C4-2B (cell line): Measurements from ENCODE around the gene CYGB.

Experiments used
- ZFX ChIP-seq: fragments of 450-650 bp; IDR thresholded peaks from 2 replicates; pipeline ENCODE4 v1.6.1; 2017
- TF ChIP-seq, protein P1 (sequence below): fragments of 450-650 bp; conservative IDR thresholded peaks from 2 replicates; pipeline ENCODE4 v1.5.1; 2017; ENCODE audit warnings: mild to moderate bottlenecking

DNA sequence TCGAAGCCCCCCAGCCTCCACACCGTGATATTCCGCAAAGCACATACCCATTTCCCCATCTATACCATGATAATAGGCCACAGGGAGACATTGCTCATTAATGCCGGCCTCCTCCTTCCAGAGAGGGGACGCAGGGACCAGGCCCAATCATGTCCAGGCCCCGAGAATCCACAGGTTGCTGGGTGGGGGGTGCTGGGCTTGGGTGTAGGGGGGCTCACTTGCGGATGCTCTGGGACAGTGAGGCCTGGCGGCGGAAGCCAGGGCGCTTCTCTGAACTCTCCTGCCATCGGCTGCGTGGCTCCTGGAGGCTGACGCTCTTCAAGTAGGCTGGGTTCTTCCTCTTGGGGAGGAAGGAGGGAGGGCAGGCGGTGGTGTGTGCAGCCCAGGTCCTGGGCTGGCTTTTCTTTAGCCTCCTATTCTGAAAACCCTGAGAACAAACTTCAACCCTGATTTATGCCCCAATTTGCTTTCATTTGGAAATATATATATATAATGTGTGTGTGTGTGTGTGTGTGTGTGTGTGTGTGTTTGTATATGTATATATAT lies 57.9 kb downstream of the CYGB start:
- TF ChIP-seq, protein P1, sequence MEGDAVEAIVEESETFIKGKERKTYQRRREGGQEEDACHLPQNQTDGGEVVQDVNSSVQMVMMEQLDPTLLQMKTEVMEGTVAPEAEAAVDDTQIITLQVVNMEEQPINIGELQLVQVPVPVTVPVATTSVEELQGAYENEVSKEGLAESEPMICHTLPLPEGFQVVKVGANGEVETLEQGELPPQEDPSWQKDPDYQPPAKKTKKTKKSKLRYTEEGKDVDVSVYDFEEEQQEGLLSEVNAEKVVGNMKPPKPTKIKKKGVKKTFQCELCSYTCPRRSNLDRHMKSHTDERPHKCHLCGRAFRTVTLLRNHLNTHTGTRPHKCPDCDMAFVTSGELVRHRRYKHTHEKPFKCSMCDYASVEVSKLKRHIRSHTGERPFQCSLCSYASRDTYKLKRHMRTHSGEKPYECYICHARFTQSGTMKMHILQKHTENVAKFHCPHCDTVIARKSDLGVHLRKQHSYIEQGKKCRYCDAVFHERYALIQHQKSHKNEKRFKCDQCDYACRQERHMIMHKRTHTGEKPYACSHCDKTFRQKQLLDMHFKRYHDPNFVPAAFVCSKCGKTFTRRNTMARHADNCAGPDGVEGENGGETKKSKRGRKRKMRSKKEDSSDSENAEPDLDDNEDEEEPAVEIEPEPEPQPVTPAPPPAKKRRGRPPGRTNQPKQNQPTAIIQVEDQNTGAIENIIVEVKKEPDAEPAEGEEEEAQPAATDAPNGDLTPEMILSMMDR: no peak
- TF ChIP-seq ZFX: no peak
